ENCODE data around the gene LCN6.

Gene LCN6

DNA sequence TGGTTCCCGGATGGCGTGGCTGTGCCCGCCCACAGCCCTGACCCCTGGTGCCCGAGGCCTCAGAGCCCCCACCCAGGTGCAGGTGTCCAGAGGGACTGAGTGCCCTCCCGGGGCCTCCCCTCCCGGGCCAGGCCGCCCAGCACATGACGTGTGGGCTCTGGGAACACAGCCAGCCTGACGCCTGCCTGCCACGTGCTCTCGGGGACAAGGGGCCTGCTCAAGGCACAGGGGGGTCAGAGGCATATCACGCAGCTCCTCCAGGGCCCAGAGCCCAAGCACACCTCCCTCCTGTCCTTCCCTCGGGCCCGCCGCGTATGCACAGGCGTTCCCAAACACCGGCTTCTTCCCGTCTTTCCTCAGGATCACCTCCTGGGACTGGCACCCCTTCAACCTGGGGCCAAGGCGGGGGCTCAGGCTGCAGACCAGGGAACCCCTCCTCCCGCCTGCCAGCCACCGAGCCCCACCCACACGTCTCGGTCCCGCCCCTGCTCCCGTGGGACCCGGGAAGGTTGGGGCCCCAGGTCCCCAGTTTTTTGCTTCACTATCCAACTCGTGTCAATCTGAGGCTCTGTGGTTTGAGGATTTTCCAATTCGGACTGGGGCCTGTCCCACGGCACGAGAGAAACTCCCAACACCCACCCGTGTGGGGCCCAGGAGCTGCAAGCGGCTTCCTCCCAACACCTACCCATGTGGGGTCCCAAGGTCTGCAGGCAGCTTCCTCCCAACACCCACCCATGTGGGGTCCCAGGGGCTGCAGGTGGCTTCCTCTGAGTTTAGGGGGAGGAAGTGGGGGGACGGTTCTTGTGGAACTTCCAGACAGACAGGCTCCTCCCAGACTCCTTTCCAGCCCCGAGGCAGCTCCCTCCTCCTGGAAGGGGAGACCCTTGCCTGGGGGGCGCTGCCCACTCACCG, 7.1 kb downstream of the LCN6 start:
- peak; percentile 45 for DNase-seq (ENCODE audit: low read depth)
- TF ChIP-seq, protein P1, sequence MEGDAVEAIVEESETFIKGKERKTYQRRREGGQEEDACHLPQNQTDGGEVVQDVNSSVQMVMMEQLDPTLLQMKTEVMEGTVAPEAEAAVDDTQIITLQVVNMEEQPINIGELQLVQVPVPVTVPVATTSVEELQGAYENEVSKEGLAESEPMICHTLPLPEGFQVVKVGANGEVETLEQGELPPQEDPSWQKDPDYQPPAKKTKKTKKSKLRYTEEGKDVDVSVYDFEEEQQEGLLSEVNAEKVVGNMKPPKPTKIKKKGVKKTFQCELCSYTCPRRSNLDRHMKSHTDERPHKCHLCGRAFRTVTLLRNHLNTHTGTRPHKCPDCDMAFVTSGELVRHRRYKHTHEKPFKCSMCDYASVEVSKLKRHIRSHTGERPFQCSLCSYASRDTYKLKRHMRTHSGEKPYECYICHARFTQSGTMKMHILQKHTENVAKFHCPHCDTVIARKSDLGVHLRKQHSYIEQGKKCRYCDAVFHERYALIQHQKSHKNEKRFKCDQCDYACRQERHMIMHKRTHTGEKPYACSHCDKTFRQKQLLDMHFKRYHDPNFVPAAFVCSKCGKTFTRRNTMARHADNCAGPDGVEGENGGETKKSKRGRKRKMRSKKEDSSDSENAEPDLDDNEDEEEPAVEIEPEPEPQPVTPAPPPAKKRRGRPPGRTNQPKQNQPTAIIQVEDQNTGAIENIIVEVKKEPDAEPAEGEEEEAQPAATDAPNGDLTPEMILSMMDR (IDR thresholded peaks at IDR 0.05; ENCODE audit: low read length, missing control alignments), result no peak
- no peak overlapping the region for H3K4me3 ChIP-seq (replicated peaks; ENCODE audit: low read depth, low read length)

- DNase-seq (ENCODE audit: low read depth), result no peak
- H3K4me3 ChIP-seq (replicated peaks; ENCODE audit: low read depth, low read length), result no peak overlapping the region
- TF ChIP-seq, protein P1 (IDR thresholded peaks at IDR 0.05; ENCODE audit: low read length, missing control alignments), result no peak
Observed at GRCh38 chr9:136740491-136740890, 7.8 kb downstream of the LCN6 start.

DNA sequence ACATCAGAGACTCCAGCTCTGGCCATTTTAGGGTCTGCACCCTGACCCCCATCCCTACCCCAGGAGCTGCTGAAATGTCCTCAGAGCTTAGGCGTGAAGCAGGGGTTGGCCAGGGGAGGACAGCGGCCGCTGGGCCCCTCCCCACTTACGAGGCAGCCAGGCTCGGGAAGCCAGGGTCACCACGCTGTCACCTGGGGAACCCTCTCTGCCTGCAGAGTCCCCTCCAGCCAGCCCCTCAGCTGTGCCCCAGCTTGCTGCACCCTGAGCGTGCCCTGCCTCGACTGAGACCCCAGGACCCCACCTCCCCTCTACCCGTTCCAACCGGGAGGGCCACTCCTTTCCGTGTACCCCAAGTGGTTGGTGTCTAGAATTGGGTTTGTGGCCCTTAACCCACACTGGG, 8.3 kb downstream of the LCN6 start:
- DNase-seq (ENCODE audit: low read depth), result no peak
- TF ChIP-seq, protein P1 (IDR thresholded peaks at IDR 0.05; ENCODE audit: low read length, missing control alignments), result no peak
- H3K4me3 ChIP-seq (replicated peaks; ENCODE audit: low read depth, low read length), result no peak overlapping the region

DNA sequence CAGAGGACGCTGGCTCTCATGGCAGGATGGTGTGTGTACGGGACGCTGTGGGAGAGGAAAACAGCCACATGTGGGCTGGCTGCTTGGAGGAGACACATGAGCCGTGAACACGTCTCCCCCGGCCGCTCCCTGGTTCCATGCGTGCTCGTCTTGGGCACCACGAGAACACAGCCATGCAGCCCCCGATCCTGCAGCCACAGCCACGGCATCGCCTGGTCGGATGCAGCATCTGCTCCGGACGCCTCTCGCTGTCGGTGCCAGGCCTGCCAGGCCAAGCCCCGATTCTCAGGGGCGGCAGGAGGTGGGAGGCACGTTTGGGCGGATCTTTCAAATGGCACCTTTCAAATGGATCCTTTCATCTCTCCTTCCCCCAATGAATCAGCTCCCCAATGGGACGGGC, 8.8 kb downstream of the LCN6 start:
- TF ChIP-seq, protein P1 (IDR thresholded peaks at IDR 0.05; ENCODE audit: low read length, missing control alignments), result no peak
- no peak for DNase-seq (ENCODE audit: low read depth)
- H3K4me3 ChIP-seq (replicated peaks; ENCODE audit: low read depth, low read length), result no peak overlapping the region

GRCh38 chr9:136738960-136739359, 9.4 kb downstream of the LCN6 start:
- no peak for DNase-seq (ENCODE audit: low read depth)
- TF ChIP-seq, protein P1 (IDR thresholded peaks at IDR 0.05; ENCODE audit: low read length, missing control alignments), result no peak
- no peak overlapping the region for H3K4me3 ChIP-seq (replicated peaks; ENCODE audit: low read depth, low read length)

- no peak for DNase-seq (ENCODE audit: low read depth)
- TF ChIP-seq, protein P1 (IDR thresholded peaks at IDR 0.05; ENCODE audit: low read length, missing control alignments), result no peak
- no peak overlapping the region for H3K4me3 ChIP-seq (replicated peaks; ENCODE audit: low read depth, low read length)
Observed at GRCh38 chr9:136735812-136736480, 12.4 kb downstream of the LCN6 start.

Measured in fibroblast of pulmonary artery (primary cell).